Measurements from ENCODE around the gene FAM25G. TPM values are rescaled to one million over a fixed set of nuclear protein-coding genes. Genes with fewer than 3 reads are reported as not detected.

FAM25G gene
- total RNA-seq, 1 donor from 2014 or later: not detected

GRCh38 chr10:47449102-47449978 lies 42.2 kb downstream of the FAM25G start:
- DNase-seq: peak; percentile 20
- Histone ChIP-seq H3K36me3 (no peaks in the 10 kb centered on the region), H3K9me3 (peaks cover 6% of the 10 kb centered on the region), H3K4me1 (no peaks in the 10 kb centered on the region), H3K27ac (no peak overlapping the region), H3K4me3 (no peak overlapping the region), H3K27me3 (ENCODE audit: low read depth) (peaks cover 4% of the 10 kb centered on the region)
- TF ChIP-seq CTCF (IDR thresholded peaks at IDR 0.05): no peak
- ATAC-seq: no peak
- intact Hi-C loops (cut with DNase I): no loop called here

GRCh38 chr10:47447705-47448104 lies 43.8 kb downstream of the FAM25G start:
- Histone ChIP-seq H3K4me1 (no peaks in the 10 kb centered on the region), H3K27ac (no peak overlapping the region), H3K27me3 (ENCODE audit: low read depth) (peaks cover 2% of the 10 kb centered on the region), H3K4me3 (no peak overlapping the region), H3K9me3 (peaks cover 6% of the 10 kb centered on the region), H3K36me3 (no peaks in the 10 kb centered on the region)
- DNase-seq (no peak), ATAC-seq (no peak)
- no peak for TF ChIP-seq CTCF (IDR thresholded peaks at IDR 0.05)
- intact Hi-C loops (cut with DNase I): no loop called here

- no peaks in the 10 kb centered on the region for H3K27me3 ChIP-seq (ENCODE audit: low read depth)
- H3K4me1 ChIP-seq: no peaks in the 10 kb centered on the region
- intact Hi-C loops (cut with DNase I): no loop called here
- no peak overlapping the region for H3K4me3 ChIP-seq
- H3K27ac ChIP-seq: no peak overlapping the region
- DNase-seq: peak; percentile 22
- no peak for TF ChIP-seq CTCF (IDR thresholded peaks at IDR 0.05)
- no peaks in the 10 kb centered on the region for H3K36me3 ChIP-seq
- ATAC-seq: no peak
- peaks cover 6% of the 10 kb centered on the region for H3K9me3 ChIP-seq
These were observed 44.3 kb downstream of the FAM25G start for GRCh38 chr10:47447209-47447608.

GRCh38 chr10:47445720-47446119 lies 45.8 kb downstream of the FAM25G start:
- no peak for DNase-seq
- no peak for TF ChIP-seq CTCF (IDR thresholded peaks at IDR 0.05)
- ATAC-seq: no peak
- Histone ChIP-seq H3K9me3 (peaks cover 6% of the 10 kb centered on the region), H3K4me1 (no peaks in the 10 kb centered on the region), H3K4me3 (no peak overlapping the region), H3K27ac (no peak overlapping the region), H3K27me3 (ENCODE audit: low read depth) (no peaks in the 10 kb centered on the region), H3K36me3 (no peaks in the 10 kb centered on the region)
- intact Hi-C loops (cut with DNase I): no loop called here

GRCh38 chr10:47444047-47444446 lies 47.5 kb downstream of the FAM25G start:
- H3K27ac ChIP-seq: no peak overlapping the region
- ATAC-seq: no peak
- TF ChIP-seq CTCF (IDR thresholded peaks at IDR 0.05): no peak
- intact Hi-C loops (cut with DNase I): no loop called here
- peak; percentile 22 for DNase-seq
- no peaks in the 10 kb centered on the region for H3K36me3 ChIP-seq
- peaks cover 6% of the 10 kb centered on the region for H3K9me3 ChIP-seq
- H3K4me3 ChIP-seq: no peak overlapping the region
- no peaks in the 10 kb centered on the region for H3K4me1 ChIP-seq
- H3K27me3 ChIP-seq (ENCODE audit: low read depth): no peaks in the 10 kb centered on the region
